HG03439 (cell line): ENCODE measurements around the gene GRAMD1A.
"Not testable (repeated sequence)": the region's sequence is repeated elsewhere in the genome, so short reads cannot be mapped to it uniquely, and the experiment has no call there.

Source experiments
- ATAC-seq: cut with Tn5 transposase; IDR thresholded peaks from one replicate; pipeline ENCODE4 v1.9.1; 2021; ENCODE audit warnings: mild to moderate bottlenecking, moderate library complexity; ENCODE audit not compliant: unreplicated experiment

Gene GRAMD1A

GRCh38 chr19:35000647-35001501 is 751 bp downstream of the GRAMD1A start:
- ATAC-seq: no peak

GRCh38 chr19:35002037-35002535 is 2.0 kb downstream of the GRAMD1A start:
- no peak for ATAC-seq

GRCh38 chr19:35004517-35005255 is 4.6 kb downstream of the GRAMD1A start:
- no peak for ATAC-seq

- ATAC-seq: no peak
These were observed 5.3 kb downstream of the GRAMD1A start for GRCh38 chr19:35005256-35005977.

- ATAC-seq: not testable (repeated sequence)
These were observed 5.9 kb downstream of the GRAMD1A start for GRCh38 chr19:35006007-35006341.

- no peak for ATAC-seq
These were observed 6.3 kb downstream of the GRAMD1A start for GRCh38 chr19:35006342-35006998.

GRCh38 chr19:35006999-35007365 is 6.9 kb downstream of the GRAMD1A start:
- ATAC-seq: no peak

- ATAC-seq: not testable (repeated sequence)
These were observed 7.3 kb downstream of the GRAMD1A start for GRCh38 chr19:35007427-35007826.

- ATAC-seq: no peak
These were observed 8.8 kb downstream of the GRAMD1A start for GRCh38 chr19:35008891-35009341.

GRCh38 chr19:35009424-35010415 is 9.6 kb downstream of the GRAMD1A start:
- no peak for ATAC-seq

- ATAC-seq: no peak
These were observed 11.1 kb downstream of the GRAMD1A start for GRCh38 chr19:35011091-35011689.

GRCh38 chr19:35011737-35012682 is 11.9 kb downstream of the GRAMD1A start:
- no peak for ATAC-seq

- ATAC-seq: no peak
These were observed 13.1 kb downstream of the GRAMD1A start for GRCh38 chr19:35013041-35013819.

GRCh38 chr19:35013820-35014754 is 14.0 kb downstream of the GRAMD1A start:
- ATAC-seq: no peak

- not testable (repeated sequence) for ATAC-seq
These were observed 14.7 kb downstream of the GRAMD1A start for GRCh38 chr19:35014774-35015173.

GRCh38 chr19:35015270-35015953 is 15.3 kb downstream of the GRAMD1A start:
- no peak for ATAC-seq
